HEK293T (cell line): ENCODE measurements around the gene MICU1.

Experiments used
- CTCF ChIA-PET: fragments of 350-600 bp; formaldehyde crosslinking; extraction: SDS; loops from one replicate; lab custom pipeline; 2021; ENCODE audit warnings: antibody characterized with exemption, inconsistent platforms; lab: Yijun Ruan, JAX
- POLR2A ChIA-PET: fragments of 350-600 bp; formaldehyde crosslinking; extraction: SDS; loops from one replicate; lab custom pipeline; 2020; ENCODE audit warnings: antibody characterized with exemption, inconsistent platforms; lab: Yijun Ruan, JAX
- DNase-seq: peaks from one replicate; pipeline ENCODE4 v3.0.0; 2012; ENCODE audit warnings: mixed read lengths; ENCODE audit errors: extremely low spot score
- ARNT ChIP-seq: fragments of 450-650 bp; IDR thresholded peaks from 2 replicates; pipeline ENCODE4 v1.6.1; 2017; ENCODE audit warnings: mild to moderate bottlenecking
- BHLHE40 ChIP-seq: fragments of 450-650 bp; IDR thresholded peaks from 2 replicates; pipeline ENCODE4 v1.6.1; 2016; ENCODE audit warnings: mild to moderate bottlenecking, moderate library complexity, borderline replicate concordance
- CTBP1 ChIP-seq: fragments of 450-650 bp; IDR thresholded peaks from 2 replicates; pipeline ENCODE4 v1.6.1; 2016; ENCODE audit warnings: borderline replicate concordance
- ELF4 ChIP-seq: fragments of 450-650 bp; IDR thresholded peaks from 2 replicates; pipeline ENCODE4 v1.6.1; 2017; ENCODE audit warnings: antibody characterized with exemption
- FOXA1 ChIP-seq: fragments of 450-650 bp; IDR thresholded peaks from 2 replicates; pipeline ENCODE4 v1.6.1; 2016; ENCODE audit warnings: mild to moderate bottlenecking
- FOXK2 ChIP-seq: fragments of 450-650 bp; IDR thresholded peaks from 2 replicates; pipeline ENCODE4 v1.6.1; 2016; ENCODE audit warnings: mild to moderate bottlenecking
- FOXM1 ChIP-seq: fragments of 450-650 bp; IDR thresholded peaks from 2 replicates; pipeline ENCODE4 v1.6.1; 2017; ENCODE audit warnings: mild to moderate bottlenecking, borderline replicate concordance
- HDGF ChIP-seq: fragments of 450-650 bp; IDR thresholded peaks from 2 replicates; pipeline ENCODE4 v1.6.1; 2017; ENCODE audit warnings: antibody characterized with exemption, borderline replicate concordance
- L3MBTL2 ChIP-seq: fragments of 450-650 bp; conservative IDR thresholded peaks from 2 replicates; pipeline ENCODE4 v1.6.1; 2016; ENCODE audit warnings: mild to moderate bottlenecking
- LEF1 ChIP-seq: fragments of 450-650 bp; IDR thresholded peaks from 2 replicates; pipeline ENCODE4 v1.6.1; 2017; ENCODE audit warnings: mild to moderate bottlenecking, borderline replicate concordance
- NFRKB ChIP-seq: fragments of 450-650 bp; IDR thresholded peaks from 2 replicates; pipeline ENCODE4 v1.6.1; 2016; ENCODE audit warnings: mild to moderate bottlenecking, moderate library complexity
- SP1 ChIP-seq: fragments of 450-650 bp; IDR thresholded peaks from 2 replicates; pipeline ENCODE4 v1.6.1; 2017
- SUZ12 ChIP-seq: fragments of 450-650 bp; IDR thresholded peaks from 2 replicates; pipeline ENCODE4 v1.6.1; 2016; ENCODE audit warnings: mild to moderate bottlenecking
- TARDBP ChIP-seq: fragments of 450-650 bp; IDR thresholded peaks from 2 replicates; pipeline ENCODE4 v1.6.1; 2016
- ZNF384 ChIP-seq: fragments of 450-650 bp; IDR thresholded peaks from 2 replicates; pipeline ENCODE4 v1.6.1; 2016
- TF ChIP-seq, protein P1 (sequence below): fragments of 450-650 bp; IDR thresholded peaks from 2 replicates; pipeline ENCODE4 v1.6.1; 2016

MICU1 gene

DNA sequence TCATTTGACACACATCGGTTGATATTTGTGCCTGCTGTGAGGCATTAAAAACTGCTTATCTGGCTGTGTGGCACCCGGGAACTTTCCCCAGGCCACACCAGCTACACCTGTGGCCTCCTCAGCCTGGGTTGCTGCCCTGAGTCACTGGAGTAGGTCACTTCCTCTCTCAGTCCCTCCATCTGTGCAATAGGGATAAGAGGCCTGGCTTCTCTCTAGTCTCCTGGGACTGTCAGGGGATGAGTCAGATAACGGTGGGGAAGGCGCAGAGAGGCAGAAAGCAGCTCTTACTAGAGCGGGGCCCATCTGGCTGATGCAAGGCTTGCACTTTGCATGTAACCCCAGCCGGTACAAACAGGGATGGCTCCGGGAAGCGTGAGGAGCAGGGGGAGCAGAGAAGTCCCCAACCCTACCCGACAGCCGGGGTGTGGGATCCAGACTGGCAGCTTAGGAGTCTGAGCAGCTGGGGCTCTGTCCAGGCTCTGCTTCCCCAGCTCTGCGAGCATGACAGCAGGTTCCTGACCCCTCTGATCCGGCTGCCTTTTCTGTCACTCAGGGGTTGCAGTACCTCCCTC, 305.1 kb downstream of the MICU1 start:
- TF ChIP-seq FOXK2 (no peak), BHLHE40 (no peak), HDGF (no peak), NFRKB (no peak), FOXM1 (no peak), SUZ12 (no peak), ARNT (no peak), ELF4 (no peak), CTBP1 (no peak), LEF1 (no peak)
- ChIA-PET CTCF (interaction anchor here (0.6 to 1.9 kb wide), 6 partner anchors 20 to 248 kb away, joined by 3 to 11 read pairs (median 3); no protein-coding TSS in a partner anchor), POLR2A (interaction anchor here (0.7 to 22.3 kb wide), 22 partner anchors 9 to 263 kb away, joined by 3 to 517 read pairs (median 6); partner anchors contain the start of genes DDIT4 and DNAJB12)
- peak; percentile 50 for DNase-seq

GRCh38 chr10:72319416-72320254, 306.2 kb downstream of the MICU1 start:
- ChIA-PET CTCF (interaction anchor here (1.6 to 1.9 kb wide), 2 partner anchors 19 to 45 kb away, joined by 3 to 11 read pairs; no protein-coding TSS in a partner anchor), POLR2A (interaction anchor here (1.2 to 22.3 kb wide), 10 partner anchors 11 to 60 kb away, joined by 3 to 517 read pairs (median 12); partner anchors contain the start of genes DDIT4 and DNAJB12)
- no peak for TF ChIP-seq LEF1
- TF ChIP-seq FOXA1: no peak
- TF ChIP-seq FOXK2: no peak
- DNase-seq: peak; percentile 74

- POLR2A ChIA-PET: interaction anchor here (0.8 to 22.3 kb wide), 7 partner anchors 10 to 59 kb away, joined by 3 to 517 read pairs (median 3); partner anchors contain the start of gene DDIT4
- TF ChIP-seq SP1 (no peak), BHLHE40 (no peak), FOXA1 (no peak), SUZ12 (no peak), ZNF384 (no peak; the same call in 1 of the 2 replicates), ARNT (no peak), NFRKB (no peak), L3MBTL2 (no peak), FOXM1 (no peak), TARDBP (no peak), FOXK2 (no peak), ELF4 (no peak), HDGF (no peak), LEF1 (no peak), CTBP1 (no peak)
- TF ChIP-seq, protein P1, sequence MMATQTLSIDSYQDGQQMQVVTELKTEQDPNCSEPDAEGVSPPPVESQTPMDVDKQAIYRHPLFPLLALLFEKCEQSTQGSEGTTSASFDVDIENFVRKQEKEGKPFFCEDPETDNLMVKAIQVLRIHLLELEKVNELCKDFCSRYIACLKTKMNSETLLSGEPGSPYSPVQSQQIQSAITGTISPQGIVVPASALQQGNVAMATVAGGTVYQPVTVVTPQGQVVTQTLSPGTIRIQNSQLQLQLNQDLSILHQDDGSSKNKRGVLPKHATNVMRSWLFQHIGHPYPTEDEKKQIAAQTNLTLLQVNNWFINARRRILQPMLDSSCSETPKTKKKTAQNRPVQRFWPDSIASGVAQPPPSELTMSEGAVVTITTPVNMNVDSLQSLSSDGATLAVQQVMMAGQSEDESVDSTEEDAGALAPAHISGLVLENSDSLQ: no peak
- no peak for DNase-seq
- CTCF ChIA-PET: no interaction called here
Observed at GRCh38 chr10:72318418-72319262, 307.2 kb downstream of the MICU1 start.
